ENCODE measurements around the gene BEGAIN. TPM values are rescaled to one million over a fixed set of nuclear protein-coding genes. Genes with fewer than 3 reads are reported as not detected.

The BEGAIN gene
- polyA plus RNA-seq, 1 experiment: 0.16 TPM

GRCh38 chr14:100503251-100503650, 84.0 kb downstream of the BEGAIN start:
- no peaks in the 10 kb centered on the region; the same call in none of the 2 replicates for H3K9me3 ChIP-seq (ENCODE audit: control insufficient read depth, insufficient read depth, low read length)
- CTCF ChIA-PET: no interaction called here
- H3K4me3 ChIP-seq (ENCODE audit: low read depth, low read length): no peak overlapping the region
- no peak overlapping the region for H3K27ac ChIP-seq (ENCODE audit: low read depth, low read length)
- POLR2A ChIA-PET: no interaction called here
- no peak for DNase-seq (ENCODE audit: low read depth, low spot score)
- no peaks in the 10 kb centered on the region for H3K27me3 ChIP-seq (ENCODE audit: control insufficient read depth, insufficient read depth, low read length)
- TF ChIP-seq, protein P1, sequence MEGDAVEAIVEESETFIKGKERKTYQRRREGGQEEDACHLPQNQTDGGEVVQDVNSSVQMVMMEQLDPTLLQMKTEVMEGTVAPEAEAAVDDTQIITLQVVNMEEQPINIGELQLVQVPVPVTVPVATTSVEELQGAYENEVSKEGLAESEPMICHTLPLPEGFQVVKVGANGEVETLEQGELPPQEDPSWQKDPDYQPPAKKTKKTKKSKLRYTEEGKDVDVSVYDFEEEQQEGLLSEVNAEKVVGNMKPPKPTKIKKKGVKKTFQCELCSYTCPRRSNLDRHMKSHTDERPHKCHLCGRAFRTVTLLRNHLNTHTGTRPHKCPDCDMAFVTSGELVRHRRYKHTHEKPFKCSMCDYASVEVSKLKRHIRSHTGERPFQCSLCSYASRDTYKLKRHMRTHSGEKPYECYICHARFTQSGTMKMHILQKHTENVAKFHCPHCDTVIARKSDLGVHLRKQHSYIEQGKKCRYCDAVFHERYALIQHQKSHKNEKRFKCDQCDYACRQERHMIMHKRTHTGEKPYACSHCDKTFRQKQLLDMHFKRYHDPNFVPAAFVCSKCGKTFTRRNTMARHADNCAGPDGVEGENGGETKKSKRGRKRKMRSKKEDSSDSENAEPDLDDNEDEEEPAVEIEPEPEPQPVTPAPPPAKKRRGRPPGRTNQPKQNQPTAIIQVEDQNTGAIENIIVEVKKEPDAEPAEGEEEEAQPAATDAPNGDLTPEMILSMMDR (IDR thresholded peaks at IDR 0.05; ENCODE audit: low read depth, low read length): no peak

DNA sequence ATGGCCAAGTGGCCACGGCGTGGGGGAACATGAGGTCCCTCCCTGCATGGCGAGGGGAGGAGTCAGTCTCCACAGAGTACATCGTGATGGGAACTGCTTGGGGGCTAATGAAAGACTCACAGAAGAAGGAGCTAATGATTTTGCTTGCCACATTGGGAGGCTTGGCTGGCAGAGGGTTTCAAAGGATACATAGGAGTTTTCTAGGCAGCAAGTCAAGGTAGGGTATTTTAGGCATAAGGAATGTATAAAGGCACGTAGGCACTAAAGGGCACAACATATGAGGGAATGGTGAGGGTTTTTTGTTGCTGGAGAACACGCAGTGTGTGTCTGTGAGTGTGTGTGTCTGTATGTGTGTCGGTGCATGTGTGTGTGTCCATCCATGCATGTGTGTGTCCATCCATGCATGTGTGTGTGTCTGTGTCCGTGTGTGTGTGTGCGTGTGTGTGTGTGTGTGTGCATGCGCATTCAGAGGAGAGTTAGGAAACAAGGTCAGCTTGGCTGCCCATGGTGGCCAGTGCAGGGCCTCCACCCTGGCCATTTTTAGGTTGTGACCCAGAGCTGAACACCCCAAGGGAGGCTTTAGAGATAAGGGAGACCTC, 84.5 kb downstream of the BEGAIN start:
- H3K27me3 ChIP-seq (ENCODE audit: control insufficient read depth, insufficient read depth, low read length): no peaks in the 10 kb centered on the region
- no peak for DNase-seq (ENCODE audit: low read depth, low spot score)
- no peaks in the 10 kb centered on the region; the same call in none of the 2 replicates for H3K9me3 ChIP-seq (ENCODE audit: control insufficient read depth, insufficient read depth, low read length)
- no peak overlapping the region for H3K4me3 ChIP-seq (ENCODE audit: low read depth, low read length)
- POLR2A ChIA-PET: no interaction called here
- CTCF ChIA-PET: no interaction called here
- H3K27ac ChIP-seq (ENCODE audit: low read depth, low read length): no peak overlapping the region
- TF ChIP-seq, protein P1 (IDR thresholded peaks at IDR 0.05; ENCODE audit: low read depth, low read length): no peak

DNA sequence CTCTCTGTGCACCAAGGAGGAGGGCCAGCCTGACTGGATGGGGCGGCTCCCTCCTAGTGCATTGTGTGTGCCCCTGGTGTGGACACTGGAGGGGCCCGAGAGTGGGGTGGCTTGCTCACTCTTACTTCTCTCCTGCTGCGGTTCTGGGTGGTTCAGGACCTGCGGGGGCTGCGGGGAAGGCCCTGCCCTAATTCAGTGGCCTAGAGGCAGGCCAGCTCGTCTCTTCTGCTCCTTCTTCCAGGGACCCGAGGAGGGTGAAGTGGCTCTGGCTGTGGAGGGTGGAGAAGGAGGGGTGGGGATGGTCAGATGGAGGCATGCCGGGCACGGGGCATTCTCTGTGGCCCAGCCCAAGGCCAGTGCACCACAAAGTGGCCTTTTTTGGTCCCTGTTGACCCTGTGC, 87.1 kb downstream of the BEGAIN start:
- H3K27ac ChIP-seq (ENCODE audit: low read depth, low read length): no peak overlapping the region
- H3K9me3 ChIP-seq (ENCODE audit: control insufficient read depth, insufficient read depth, low read length): no peaks in the 10 kb centered on the region; the same call in none of the 2 replicates
- ChIA-PET POLR2A (no interaction called here), CTCF (no interaction called here)
- H3K27me3 ChIP-seq (ENCODE audit: control insufficient read depth, insufficient read depth, low read length): no peaks in the 10 kb centered on the region
- DNase-seq (ENCODE audit: low read depth, low spot score): no peak
- H3K4me3 ChIP-seq (ENCODE audit: low read depth, low read length): no peak overlapping the region
- TF ChIP-seq, protein P1 (IDR thresholded peaks at IDR 0.05; ENCODE audit: low read depth, low read length): no peak

DNA sequence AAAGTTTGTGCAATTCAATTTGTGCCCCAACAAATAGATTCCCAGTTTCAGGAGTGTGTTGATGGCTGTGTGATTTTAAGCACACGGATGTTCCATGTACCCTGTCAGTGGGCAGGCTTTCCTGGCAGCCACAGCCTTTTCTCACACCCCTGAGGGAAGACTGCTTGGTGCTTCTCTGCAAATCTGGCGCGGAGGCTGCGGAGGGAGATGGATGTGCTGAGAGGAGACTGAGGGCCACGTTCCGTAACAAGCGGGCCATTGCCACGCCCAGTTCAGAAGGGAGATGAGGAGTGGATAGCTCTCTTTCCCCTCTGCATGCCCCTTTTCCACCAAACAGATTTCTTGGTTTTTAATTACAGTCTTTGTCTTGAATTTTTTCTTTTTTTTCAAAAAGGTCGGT, 89.1 kb downstream of the BEGAIN start:
- ChIA-PET POLR2A (no interaction called here), CTCF (no interaction called here)
- TF ChIP-seq, protein P1 (IDR thresholded peaks at IDR 0.05; ENCODE audit: low read depth, low read length): no peak
- no peak for DNase-seq (ENCODE audit: low read depth, low spot score)
- Histone ChIP-seq H3K4me3 (ENCODE audit: low read depth, low read length) (no peak overlapping the region), H3K9me3 (ENCODE audit: control insufficient read depth, insufficient read depth, low read length) (no peaks in the 10 kb centered on the region; the same call in 1 of the 2 replicates), H3K27me3 (ENCODE audit: control insufficient read depth, insufficient read depth, low read length) (no peaks in the 10 kb centered on the region), H3K27ac (ENCODE audit: low read depth, low read length) (no peak overlapping the region)

- Histone ChIP-seq H3K27ac (ENCODE audit: low read depth, low read length) (no peak overlapping the region), H3K9me3 (ENCODE audit: control insufficient read depth, insufficient read depth, low read length) (no peaks in the 10 kb centered on the region; the same call in 1 of the 2 replicates), H3K27me3 (ENCODE audit: control insufficient read depth, insufficient read depth, low read length) (no peaks in the 10 kb centered on the region), H3K4me3 (ENCODE audit: low read depth, low read length) (no peak overlapping the region)
- CTCF ChIA-PET: no interaction called here
- TF ChIP-seq, protein P1 (IDR thresholded peaks at IDR 0.05; ENCODE audit: low read depth, low read length): no peak
- DNase-seq (ENCODE audit: low read depth, low spot score): no peak
- POLR2A ChIA-PET: no interaction called here
Measured at GRCh38 chr14:100495917-100496316, 91.3 kb downstream of the BEGAIN start.
